ENCODE results near the gene C1QTNF6.

DNA sequence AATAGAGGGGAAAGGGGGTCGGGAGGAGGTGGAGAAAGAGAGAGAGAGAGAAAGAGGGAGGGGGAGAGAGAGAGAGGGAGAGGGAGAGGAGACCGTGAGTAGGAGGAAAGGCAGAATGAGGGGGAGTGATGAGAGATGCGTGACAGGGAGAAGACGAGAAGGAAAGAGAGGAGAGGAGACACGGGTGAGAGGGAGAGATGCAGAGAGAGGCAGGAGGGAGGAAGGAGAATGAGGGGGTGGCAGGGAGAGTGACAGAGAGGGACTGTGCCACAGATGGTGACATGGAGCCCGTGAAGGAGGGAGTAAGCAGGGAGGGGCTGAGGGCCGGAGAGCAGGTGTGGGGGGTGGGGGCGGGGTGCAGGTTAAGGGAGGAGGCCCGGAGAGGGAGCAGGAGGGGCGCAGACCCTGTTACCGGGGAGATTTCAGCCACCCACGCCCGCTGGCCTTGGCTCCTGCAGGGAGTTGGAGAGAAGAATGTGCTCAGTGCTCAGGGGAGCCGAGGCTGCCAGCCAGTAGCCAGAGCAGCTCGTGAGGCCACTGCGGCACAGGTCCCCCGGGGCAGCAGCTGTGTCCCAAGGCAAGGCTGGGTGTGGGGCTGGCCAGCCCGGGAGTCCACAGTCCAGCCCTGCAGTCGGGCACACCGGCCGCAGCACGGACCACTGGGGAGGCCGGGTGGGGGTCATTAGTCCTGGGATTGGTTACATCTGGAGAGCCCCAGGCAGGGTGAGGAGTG is 24.3 kb upstream of the C1QTNF6 start, which contains the start of gene SSTR3:
- TF ChIP-seq EP300 (IDR thresholded peaks at IDR 0.05), result no peak
- TF ChIP-seq, protein P1, sequence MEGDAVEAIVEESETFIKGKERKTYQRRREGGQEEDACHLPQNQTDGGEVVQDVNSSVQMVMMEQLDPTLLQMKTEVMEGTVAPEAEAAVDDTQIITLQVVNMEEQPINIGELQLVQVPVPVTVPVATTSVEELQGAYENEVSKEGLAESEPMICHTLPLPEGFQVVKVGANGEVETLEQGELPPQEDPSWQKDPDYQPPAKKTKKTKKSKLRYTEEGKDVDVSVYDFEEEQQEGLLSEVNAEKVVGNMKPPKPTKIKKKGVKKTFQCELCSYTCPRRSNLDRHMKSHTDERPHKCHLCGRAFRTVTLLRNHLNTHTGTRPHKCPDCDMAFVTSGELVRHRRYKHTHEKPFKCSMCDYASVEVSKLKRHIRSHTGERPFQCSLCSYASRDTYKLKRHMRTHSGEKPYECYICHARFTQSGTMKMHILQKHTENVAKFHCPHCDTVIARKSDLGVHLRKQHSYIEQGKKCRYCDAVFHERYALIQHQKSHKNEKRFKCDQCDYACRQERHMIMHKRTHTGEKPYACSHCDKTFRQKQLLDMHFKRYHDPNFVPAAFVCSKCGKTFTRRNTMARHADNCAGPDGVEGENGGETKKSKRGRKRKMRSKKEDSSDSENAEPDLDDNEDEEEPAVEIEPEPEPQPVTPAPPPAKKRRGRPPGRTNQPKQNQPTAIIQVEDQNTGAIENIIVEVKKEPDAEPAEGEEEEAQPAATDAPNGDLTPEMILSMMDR (IDR thresholded peaks at IDR 0.05), result no peak
- TF ChIP-seq POLR2A (IDR thresholded peaks at IDR 0.05; ENCODE audit: low read depth), result no peak
